ENCODE measurements around the gene PNCK.

Gene PNCK

GRCh38 chrX:153662266-153662665 lies 11.3 kb downstream of the PNCK start:
- peak in 1 of 2 donors; percentile 28 for DNase-seq (ENCODE audit: low read depth in 2 of 2)

GRCh38 chrX:153659268-153659667 lies 14.3 kb downstream of the PNCK start:
- DNase-seq (ENCODE audit: low read depth in 2 of 2): no peak

GRCh38 chrX:153657161-153657560 lies 16.5 kb downstream of the PNCK start:
- DNase-seq (ENCODE audit: low read depth in 2 of 2): no peak

GRCh38 chrX:153653556-153653955 lies 20.1 kb downstream of the PNCK start:
- DNase-seq (ENCODE audit: low read depth in 2 of 2): no peak

GRCh38 chrX:153651540-153652079 lies 22.0 kb downstream of the PNCK start:
- DNase-seq (ENCODE audit: low read depth in 2 of 2): no peak

- DNase-seq (ENCODE audit: low read depth in 2 of 2): no peak
Measured at GRCh38 chrX:153650959-153651358, 22.7 kb downstream of the PNCK start.

- no peak for DNase-seq (ENCODE audit: low read depth in 2 of 2)
Measured at GRCh38 chrX:153649915-153650782, 23.5 kb downstream of the PNCK start.

- no peak for DNase-seq (ENCODE audit: low read depth in 2 of 2)
Measured at GRCh38 chrX:153649178-153649914, 24.3 kb downstream of the PNCK start.

GRCh38 chrX:153648358-153649177 lies 25.0 kb downstream of the PNCK start:
- no peak for DNase-seq (ENCODE audit: low read depth in 2 of 2)

- DNase-seq (ENCODE audit: low read depth in 2 of 2): no peak
Measured at GRCh38 chrX:153647461-153648357, 25.9 kb downstream of the PNCK start.

GRCh38 chrX:153646620-153647373 lies 26.8 kb downstream of the PNCK start, which contains the start of gene DUSP9:
TSS of gene DUSP9 (plus strand) at chrX:153647203. CDS start at chrX:153647954, 751 bp downstream.
- no peak for DNase-seq (ENCODE audit: low read depth in 2 of 2)

GRCh38 chrX:153645921-153646488 lies 27.6 kb downstream of the PNCK start:
- no peak for DNase-seq (ENCODE audit: low read depth in 2 of 2)

- DNase-seq (ENCODE audit: low read depth in 2 of 2): no peak
Measured at GRCh38 chrX:153645151-153645550, 28.5 kb downstream of the PNCK start.

- DNase-seq (ENCODE audit: low read depth in 2 of 2): no peak
Measured at GRCh38 chrX:153644356-153645125, 29.1 kb downstream of the PNCK start.

- no peak for DNase-seq (ENCODE audit: low read depth in 2 of 2)
Measured at GRCh38 chrX:153643431-153644351, 29.9 kb downstream of the PNCK start.

GRCh38 chrX:153642655-153643430 lies 30.8 kb downstream of the PNCK start:
- DNase-seq (ENCODE audit: low read depth in 2 of 2): no peak

Data from activated CD8-positive, alpha-beta memory T cell treated with anti-CD3 and anti-CD28 coated beads for 4 hours (primary cell).